Effector memory CD8-positive, alpha-beta T cell (primary cell): Measurements from ENCODE around the gene PCDHB10.
"Not testable (repeated sequence)": the region's sequence is repeated elsewhere in the genome, so short reads cannot be mapped to it uniquely, and the experiment has no call there.

Experiments
- ATAC-seq: fragments of 150-1000 bp; cut with Tn5 transposase; replicated peaks from 2 replicates; pipeline ENCODE4 v1.10.0; 2021; ENCODE audit warnings: mild to moderate bottlenecking, moderate library complexity
- DNase-seq, 3 experiments: peaks; one replicate each; pipeline ENCODE4 v3.0.0; 2021
- H3K27ac Mint-ChIP-seq, 2 donors: one replicate each; pipeline ENCODE4 v1.8.0; 2022; ENCODE audit warnings: mild to moderate bottlenecking in 2 of 2, mixed read lengths in 2 of 2, moderate library complexity in 2 of 2
- H3K27me3 Mint-ChIP-seq, 2 donors: one replicate each; pipeline ENCODE4 v1.8.0; 2022; ENCODE audit warnings: mixed read lengths in 2 of 2
- H3K36me3 Mint-ChIP-seq: one replicate; pipeline ENCODE4 v1.8.0; 2022; ENCODE audit warnings: mild to moderate bottlenecking, moderate library complexity, mixed read lengths; ENCODE audit not compliant: insufficient read depth
- H3K4me1 Mint-ChIP-seq, 2 donors: one replicate each; pipeline ENCODE4 v1.8.0; 2022; ENCODE audit warnings: low read depth in 2 of 2, mixed read lengths in 2 of 2
- H3K4me3 Mint-ChIP-seq, 2 donors: one replicate each; pipeline ENCODE4 v1.8.0; 2022; ENCODE audit warnings: mild to moderate bottlenecking in 2 of 2, mixed read lengths in 2 of 2, moderate library complexity in 2 of 2
- H3K9me3 Mint-ChIP-seq, 2 donors: one replicate each; pipeline ENCODE4 v1.8.0; 2022; ENCODE audit warnings: mixed read lengths in 2 of 2

The PCDHB10 gene

GRCh38 chr5:141235922-141236321 is 43.8 kb downstream of the PCDHB10 start:
- not testable (repeated sequence) for H3K36me3 Mint-ChIP-seq, ATAC-seq, H3K27ac Mint-ChIP-seq, H3K4me3 Mint-ChIP-seq, DNase-seq, H3K4me1 Mint-ChIP-seq, H3K9me3 Mint-ChIP-seq
- H3K27me3 Mint-ChIP-seq = peaks cover 37 to 50% of the 10 kb centered on the region in 2 donors

GRCh38 chr5:141236516-141237313 is 44.6 kb downstream of the PCDHB10 start:
- Mint-ChIP-seq H3K4me3 (no peak overlapping the region), H3K4me1 (peaks cover 0 to 2% of the 10 kb centered on the region in 2 donors), H3K27ac (no peak overlapping the region), H3K36me3 (no peaks in the 10 kb centered on the region), H3K9me3 (peaks cover 4 to 7% of the 10 kb centered on the region in 2 donors), H3K27me3 (peaks cover 37 to 58% of the 10 kb centered on the region in 2 donors)
- DNase-seq (no peak), ATAC-seq (no peak)

- peaks cover 0 to 3% of the 10 kb centered on the region in 2 donors for H3K4me1 Mint-ChIP-seq
- H3K4me3 Mint-ChIP-seq = no peak overlapping the region
- no peaks in the 10 kb centered on the region for H3K36me3 Mint-ChIP-seq
- peaks cover 10 to 14% of the 10 kb centered on the region in 2 donors for H3K9me3 Mint-ChIP-seq
- ATAC-seq (no peak), DNase-seq (no peak)
- H3K27me3 Mint-ChIP-seq = peaks cover 30 to 68% of the 10 kb centered on the region in 2 donors
- no peak overlapping the region for H3K27ac Mint-ChIP-seq
Measured at GRCh38 chr5:141241496-141241895, 49.3 kb downstream of the PCDHB10 start.
